ENCODE results near the gene SCAMP1.

The SCAMP1 gene

GRCh38 chr5:78483809-78484521 lies 123.5 kb downstream of the SCAMP1 start:
- Mint-ChIP-seq H3K27me3 (ENCODE audit: low read depth) (no peaks in the 10 kb centered on the region), H3K9me3 (no peaks in the 10 kb centered on the region), H3K4me1 (peaks cover 25% of the 10 kb centered on the region), H3K27ac (peak overlapping the region in 2 of 3 experiments; percentile 1 to 4), H3K36me3 (ENCODE audit: low read depth) (peaks cover 45% of the 10 kb centered on the region), H3K4me3 (no peak overlapping the region)
- TF ChIP-seq CTCF (IDR thresholded peaks at IDR 0.05; ENCODE audit: unreplicated experiment in 3 of 3): no peak

GRCh38 chr5:78486218-78486617 lies 125.8 kb downstream of the SCAMP1 start:
- Mint-ChIP-seq H3K36me3 (ENCODE audit: low read depth) (peaks cover 64% of the 10 kb centered on the region), H3K4me1 (peaks cover 27% of the 10 kb centered on the region), H3K4me3 (no peak overlapping the region), H3K9me3 (no peaks in the 10 kb centered on the region), H3K27me3 (ENCODE audit: low read depth) (no peaks in the 10 kb centered on the region), H3K27ac (no peak overlapping the region)
- TF ChIP-seq CTCF (IDR thresholded peaks at IDR 0.05; ENCODE audit: unreplicated experiment in 3 of 3): no peak

GRCh38 chr5:78487846-78488245 lies 127.4 kb downstream of the SCAMP1 start:
- Mint-ChIP-seq H3K36me3 (ENCODE audit: low read depth) (peaks cover 65% of the 10 kb centered on the region), H3K4me1 (peaks cover 27% of the 10 kb centered on the region), H3K4me3 (no peak overlapping the region), H3K27me3 (ENCODE audit: low read depth) (no peaks in the 10 kb centered on the region), H3K27ac (peak overlapping the region in 2 of 3 experiments; percentile 72 to 83), H3K9me3 (no peaks in the 10 kb centered on the region)
- no peak for TF ChIP-seq CTCF (IDR thresholded peaks at IDR 0.05; ENCODE audit: unreplicated experiment in 3 of 3)

GRCh38 chr5:78490709-78491485 lies 130.5 kb downstream of the SCAMP1 start:
- TF ChIP-seq CTCF (IDR thresholded peaks at IDR 0.05; ENCODE audit: unreplicated experiment in 3 of 3): no peak
- no peaks in the 10 kb centered on the region for H3K9me3 Mint-ChIP-seq
- peak overlapping the region in 1 of 3 experiments; percentile 14 for H3K27ac Mint-ChIP-seq
- no peaks in the 10 kb centered on the region for H3K27me3 Mint-ChIP-seq (ENCODE audit: low read depth)
- H3K4me1 Mint-ChIP-seq: peaks cover 31% of the 10 kb centered on the region
- H3K4me3 Mint-ChIP-seq: no peak overlapping the region
- H3K36me3 Mint-ChIP-seq (ENCODE audit: low read depth): peaks cover 67% of the 10 kb centered on the region

- no peak for TF ChIP-seq CTCF (IDR thresholded peaks at IDR 0.05; ENCODE audit: unreplicated experiment in 3 of 3)
- peaks cover 44% of the 10 kb centered on the region for H3K4me1 Mint-ChIP-seq
- H3K36me3 Mint-ChIP-seq (ENCODE audit: low read depth): peaks cover 64% of the 10 kb centered on the region
- peak overlapping the region; percentile 2 to 59 (median 27) for H3K27ac Mint-ChIP-seq
- no peak overlapping the region for H3K4me3 Mint-ChIP-seq
- H3K9me3 Mint-ChIP-seq: no peaks in the 10 kb centered on the region
- H3K27me3 Mint-ChIP-seq (ENCODE audit: low read depth): no peaks in the 10 kb centered on the region
Observed at GRCh38 chr5:78492224-78492623, 131.8 kb downstream of the SCAMP1 start.
